Measurements from ENCODE around the gene PKP3.
"Not testable (repeated sequence)": the region's sequence is repeated elsewhere in the genome, so short reads cannot be mapped to it uniquely, and the experiment has no call there.

Gene PKP3

GRCh38 chr11:425301-425700 lies 31.3 kb downstream of the PKP3 start:
- no peak for DNase-seq

DNA sequence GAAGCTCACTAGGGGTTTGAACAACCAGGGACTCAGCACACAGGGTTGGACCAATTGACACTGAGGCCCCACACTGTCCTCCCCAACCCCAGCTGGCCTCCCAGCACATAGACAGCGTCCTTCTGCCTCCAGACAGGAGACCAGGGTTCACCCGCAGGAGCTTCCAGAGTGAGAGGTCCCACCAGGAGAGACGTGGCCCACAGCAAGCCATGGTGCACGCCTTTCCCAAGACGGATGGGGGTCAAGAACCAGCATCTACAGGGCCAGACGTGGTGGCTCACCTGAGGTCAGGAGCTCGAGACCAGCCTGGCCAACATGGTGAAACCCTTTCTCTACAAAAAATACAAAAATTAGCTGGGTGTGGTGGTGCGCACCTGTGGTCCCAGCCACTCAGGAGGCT lies 32.8 kb downstream of the PKP3 start:
- DNase-seq = no peak

- DNase-seq = no peak
Measured at GRCh38 chr11:428295-428694, 34.3 kb downstream of the PKP3 start.

GRCh38 chr11:429391-429790 lies 35.4 kb downstream of the PKP3 start:
- DNase-seq = no peak

GRCh38 chr11:429931-430456 lies 36.0 kb downstream of the PKP3 start:
- no peak for DNase-seq

- no peak for DNase-seq
Measured at GRCh38 chr11:431921-432320, 37.9 kb downstream of the PKP3 start.

GRCh38 chr11:432501-433100 lies 38.6 kb downstream of the PKP3 start:
- DNase-seq = no peak

DNA sequence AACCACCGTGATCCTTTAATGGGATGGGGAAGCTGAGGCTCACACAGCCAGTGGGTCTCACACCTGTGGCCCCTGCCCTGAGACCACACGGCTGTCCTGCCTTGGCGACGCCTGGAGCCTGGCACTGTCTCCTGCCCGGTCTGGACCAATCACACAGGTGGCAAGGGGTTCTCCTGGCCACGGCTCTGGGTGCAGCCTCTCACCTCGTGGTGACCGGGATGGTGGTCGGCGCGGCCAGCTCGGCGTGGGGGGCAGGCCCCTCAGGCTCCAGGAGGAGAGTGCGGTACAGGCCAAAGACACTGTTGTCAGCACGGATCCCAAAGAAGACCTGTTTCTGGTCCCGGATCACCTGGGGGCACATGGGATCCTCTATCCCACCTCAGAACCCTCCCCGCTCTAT lies 39.1 kb downstream of the PKP3 start:
- no peak for DNase-seq

- DNase-seq = no peak
Measured at GRCh38 chr11:433641-434040, 39.6 kb downstream of the PKP3 start.

- no peak for DNase-seq
Measured at GRCh38 chr11:434496-434895, 40.5 kb downstream of the PKP3 start.

GRCh38 chr11:434999-435740 lies 41.2 kb downstream of the PKP3 start:
- DNase-seq = not testable (repeated sequence)

DNA sequence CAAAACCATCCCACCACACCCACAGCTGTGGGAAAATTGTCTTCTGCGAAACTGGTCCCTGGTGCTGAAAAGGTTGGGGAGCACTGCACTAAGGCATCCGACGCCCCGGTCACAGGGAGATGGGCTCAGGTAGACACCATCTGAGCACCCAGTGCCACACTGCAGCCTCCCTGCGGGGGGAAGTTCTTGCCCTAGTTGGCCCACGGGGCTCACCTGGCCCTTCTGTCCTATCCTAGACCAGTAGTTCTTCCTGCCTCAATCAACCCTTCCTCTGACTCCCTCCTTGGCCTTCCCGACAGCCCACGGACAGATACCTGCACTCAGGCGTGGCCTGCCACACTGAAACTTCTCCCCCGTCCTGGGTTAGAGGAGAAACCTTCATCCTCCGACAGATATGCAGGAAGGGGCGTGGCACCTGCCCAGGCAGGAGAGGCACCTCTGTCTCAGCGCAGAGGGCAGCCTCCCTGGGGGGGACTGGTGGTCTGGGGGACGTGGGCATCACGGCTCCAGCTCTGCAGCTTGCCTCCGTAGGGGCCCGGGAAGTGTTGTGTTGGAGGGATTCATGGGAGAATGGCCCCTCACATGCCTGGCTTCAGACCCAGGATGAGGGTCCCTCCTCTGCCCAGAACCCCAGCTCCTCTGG lies 43.3 kb downstream of the PKP3 start:
- DNase-seq = no peak

DNA sequence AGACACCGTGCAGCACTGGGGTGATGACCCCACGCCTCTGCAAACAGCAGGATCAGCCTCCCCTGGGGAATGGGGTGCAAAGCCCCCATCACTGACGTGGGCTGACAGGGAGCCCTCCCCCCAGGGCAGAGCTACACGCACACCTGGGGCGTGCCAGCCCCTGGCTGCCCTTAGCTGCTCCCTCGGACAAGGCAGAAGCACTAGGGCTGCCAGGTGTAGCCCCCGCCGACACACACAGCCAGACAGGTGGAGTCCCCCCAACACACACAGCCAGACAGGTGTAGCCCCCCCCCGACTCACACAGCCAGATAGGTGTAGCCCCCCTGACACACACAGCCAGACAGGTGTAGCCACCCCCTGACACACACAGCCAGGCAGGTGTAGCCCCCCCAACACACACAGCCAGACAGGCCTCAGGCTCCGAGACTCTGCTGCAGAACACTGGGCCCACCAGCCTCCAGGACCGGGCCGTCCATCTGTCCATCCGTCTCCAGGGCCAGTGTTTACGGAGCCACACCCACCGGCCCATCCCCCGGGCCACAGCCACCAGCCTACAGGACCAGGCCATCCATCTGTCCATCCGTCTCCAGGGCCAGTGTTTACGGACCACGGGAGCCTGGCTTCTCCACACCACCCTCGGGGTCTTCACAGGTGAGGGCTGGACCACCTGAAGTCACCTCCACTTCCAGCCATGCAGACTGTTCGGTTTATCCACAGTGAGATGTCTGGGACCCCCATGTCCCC lies 44.3 kb downstream of the PKP3 start:
- no peak for DNase-seq

DNA sequence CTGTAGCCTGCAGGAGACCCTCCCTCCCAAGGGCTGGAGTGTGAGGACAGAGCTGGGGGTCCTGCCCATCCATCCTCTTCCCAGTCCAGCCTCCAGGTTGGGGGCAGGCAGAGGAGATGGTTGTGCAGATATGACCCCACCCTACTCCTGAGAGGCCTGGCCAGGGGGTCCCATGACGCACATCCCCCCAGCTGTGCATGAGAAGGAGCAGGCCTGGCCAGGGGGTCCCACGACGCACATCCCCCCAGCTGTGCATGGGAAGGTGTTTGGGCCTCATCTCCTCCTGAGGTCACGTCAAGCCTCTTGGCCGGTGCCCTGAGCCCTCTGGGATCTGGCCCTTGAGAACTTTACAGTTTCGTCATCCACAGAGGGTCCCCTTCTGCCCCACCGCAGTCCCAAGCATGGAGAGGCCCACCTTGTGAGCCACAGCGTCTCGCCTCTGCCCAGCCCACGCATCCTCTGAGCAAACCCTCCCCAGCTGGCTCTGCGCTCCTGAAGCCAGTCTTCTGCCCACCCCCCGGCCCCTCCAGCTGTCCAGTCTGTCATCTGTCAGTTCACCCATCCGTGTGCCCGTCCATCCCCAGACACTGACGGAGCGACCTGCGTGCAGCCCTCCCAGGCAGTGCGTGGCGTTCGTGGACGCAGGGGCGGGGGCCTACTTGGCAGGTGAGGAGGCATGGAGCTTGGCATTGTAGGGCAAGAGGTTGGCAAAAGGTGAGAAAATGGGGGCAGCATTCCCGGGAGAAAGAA lies 45.5 kb downstream of the PKP3 start:
- DNase-seq = no peak

- DNase-seq = no peak
Measured at GRCh38 chr11:440065-441042, 46.3 kb downstream of the PKP3 start.

GRCh38 chr11:441043-441417 lies 47.0 kb downstream of the PKP3 start:
- DNase-seq = no peak

DNA sequence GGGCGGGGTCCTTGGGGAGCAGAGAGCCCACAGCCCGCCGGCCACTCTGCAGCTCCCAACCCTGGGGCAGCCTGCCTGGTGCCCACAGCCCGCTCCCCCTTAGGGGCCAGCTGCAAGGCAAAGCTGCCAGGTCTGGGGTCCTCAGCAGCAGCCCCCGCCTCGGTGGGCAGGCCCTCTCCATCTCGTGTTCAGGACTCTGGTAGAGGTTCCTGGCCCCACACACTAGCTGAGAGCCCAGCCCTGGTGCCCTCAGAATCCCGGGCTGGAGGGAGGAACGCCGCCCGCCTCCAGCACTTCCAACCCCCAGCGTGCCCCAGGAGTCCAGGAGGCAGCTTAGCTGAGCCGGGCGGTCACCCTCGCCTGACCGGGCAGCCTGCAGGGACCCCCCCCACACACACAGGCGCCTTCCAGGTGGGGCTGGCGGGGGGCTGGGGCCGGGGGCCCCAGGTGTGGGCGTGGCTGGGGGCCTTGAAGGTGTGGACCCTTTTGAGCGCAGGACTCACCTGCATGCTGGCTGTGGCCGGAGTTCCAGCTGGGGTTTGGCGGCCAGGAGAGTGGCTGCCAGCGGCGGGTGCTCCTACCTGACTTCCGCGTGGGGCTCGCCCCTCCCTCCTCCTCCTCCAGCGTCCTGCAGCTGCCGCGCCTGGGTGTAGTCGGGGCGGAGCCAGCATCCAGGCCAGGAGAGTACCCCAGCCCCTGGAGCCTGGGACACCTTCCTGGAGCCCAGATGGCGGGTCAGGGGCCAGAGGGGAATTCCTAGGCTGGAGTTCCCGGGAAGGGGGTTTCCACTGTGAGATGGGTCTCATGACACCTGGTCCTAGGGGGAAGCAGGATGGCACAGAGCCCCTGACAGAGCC lies 47.6 kb downstream of the PKP3 start, which contains the start of gene ANO9:
Gene ANO9 (minus strand): TSS at position 594 of the 857 bp plus-strand sequence. CDS start 85 bp downstream, at position 509.
- DNase-seq = no peak

- no peak for DNase-seq
Measured at GRCh38 chr11:442611-443081, 48.6 kb downstream of the PKP3 start.

Data from anterior cingulate cortex (tissue), 58 donors.